HCT116 (cell line): ENCODE results near the gene BCR.

Experiments
- POLR2A ChIP-seq: IDR thresholded peaks from 2 replicates; pipeline ENCODE4 v1.7.0; 2011; ENCODE audit warnings: borderline replicate concordance; ENCODE audit not compliant: insufficient read depth, insufficient read length; ENCODE audit errors: extremely low read depth
- POLR2AphosphoS5 ChIP-seq: IDR thresholded peaks from 2 replicates; pipeline ENCODE4 v1.6.1; 2011; ENCODE audit warnings: mild to moderate bottlenecking, low read depth, low read length, moderate library complexity
- TF ChIP-seq, protein P1 (sequence below), 3 experiments: fragments of 200-600 bp in 1 of 3; sonication (generic) in 1 of 3; IDR thresholded peaks in 2 of 3; conservative IDR thresholded peaks in 1 of 3; 2 replicates each; pipeline ENCODE4 v1.5.1; 2012 to 2017; ENCODE audit warnings: low read depth in 2 of 3, low read length in 2 of 3, antibody characterized with exemption in 1 of 3, borderline replicate concordance in 1 of 3, control low read depth in 1 of 3, mild to moderate bottlenecking in 1 of 3, mixed read lengths in 1 of 3, mixed run types in 1 of 3, moderate library complexity in 1 of 3; ENCODE audit not compliant: insufficient read depth in 1 of 3

DNA sequence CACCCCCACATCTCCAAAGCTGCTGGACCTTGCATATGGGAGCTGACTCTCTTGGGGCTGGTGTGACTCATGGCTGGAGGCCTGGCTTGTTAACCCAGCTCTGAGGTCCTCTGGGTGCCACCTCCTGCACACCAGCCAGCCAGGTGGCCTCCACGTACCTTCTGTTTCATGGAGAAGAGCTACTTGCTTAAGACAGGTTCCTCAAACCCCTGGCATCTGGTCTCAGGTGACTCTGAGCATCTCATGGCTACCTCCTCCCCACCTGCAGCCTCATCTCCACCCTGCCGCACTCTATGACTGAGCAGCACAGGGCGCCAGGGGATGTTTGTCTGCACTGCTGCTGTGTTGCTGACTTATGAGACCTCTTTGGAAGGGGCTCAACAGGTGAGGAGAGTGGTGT, 55.7 kb downstream of the BCR start:
- TF ChIP-seq POLR2A (no peak), POLR2AphosphoS5 (no peak)
- TF ChIP-seq, protein P1, sequence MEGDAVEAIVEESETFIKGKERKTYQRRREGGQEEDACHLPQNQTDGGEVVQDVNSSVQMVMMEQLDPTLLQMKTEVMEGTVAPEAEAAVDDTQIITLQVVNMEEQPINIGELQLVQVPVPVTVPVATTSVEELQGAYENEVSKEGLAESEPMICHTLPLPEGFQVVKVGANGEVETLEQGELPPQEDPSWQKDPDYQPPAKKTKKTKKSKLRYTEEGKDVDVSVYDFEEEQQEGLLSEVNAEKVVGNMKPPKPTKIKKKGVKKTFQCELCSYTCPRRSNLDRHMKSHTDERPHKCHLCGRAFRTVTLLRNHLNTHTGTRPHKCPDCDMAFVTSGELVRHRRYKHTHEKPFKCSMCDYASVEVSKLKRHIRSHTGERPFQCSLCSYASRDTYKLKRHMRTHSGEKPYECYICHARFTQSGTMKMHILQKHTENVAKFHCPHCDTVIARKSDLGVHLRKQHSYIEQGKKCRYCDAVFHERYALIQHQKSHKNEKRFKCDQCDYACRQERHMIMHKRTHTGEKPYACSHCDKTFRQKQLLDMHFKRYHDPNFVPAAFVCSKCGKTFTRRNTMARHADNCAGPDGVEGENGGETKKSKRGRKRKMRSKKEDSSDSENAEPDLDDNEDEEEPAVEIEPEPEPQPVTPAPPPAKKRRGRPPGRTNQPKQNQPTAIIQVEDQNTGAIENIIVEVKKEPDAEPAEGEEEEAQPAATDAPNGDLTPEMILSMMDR (IDR thresholded peaks at IDR 0.05 in 2 of 3, conservative IDR thresholded peaks at IDR 0.05 in 1 of 3; ENCODE audit: borderline replicate concordance in 1 of 3, insufficient read depth in 1 of 3, low read depth in 2 of 3, low read length in 2 of 3), result no peak
